Uterus (tissue), 2 donors: ENCODE data around the gene CTRB1.

Experiments
- POLR2A ChIP-seq, 2 donors: fragments of 450-650 bp; IDR thresholded peaks; one replicate each; pipeline ENCODE4 v1.6.1; 2016; ENCODE audit warnings: antibody characterized with exemption in 2 of 2, mild to moderate bottlenecking in 1 of 2, moderate library complexity in 1 of 2
- TF ChIP-seq, protein P1 (sequence below), 4 experiments: fragments of 200-600 bp in 2 of 4; fragments of 450-650 bp in 2 of 4; sonication (generic) in 2 of 4; IDR thresholded peaks; one replicate each; pipeline ENCODE4 v1.5.1; 2016 to 2019; ENCODE audit warnings: antibody characterized with exemption in 4 of 4, mild to moderate bottlenecking in 2 of 4, moderate library complexity in 1 of 4

DNA sequence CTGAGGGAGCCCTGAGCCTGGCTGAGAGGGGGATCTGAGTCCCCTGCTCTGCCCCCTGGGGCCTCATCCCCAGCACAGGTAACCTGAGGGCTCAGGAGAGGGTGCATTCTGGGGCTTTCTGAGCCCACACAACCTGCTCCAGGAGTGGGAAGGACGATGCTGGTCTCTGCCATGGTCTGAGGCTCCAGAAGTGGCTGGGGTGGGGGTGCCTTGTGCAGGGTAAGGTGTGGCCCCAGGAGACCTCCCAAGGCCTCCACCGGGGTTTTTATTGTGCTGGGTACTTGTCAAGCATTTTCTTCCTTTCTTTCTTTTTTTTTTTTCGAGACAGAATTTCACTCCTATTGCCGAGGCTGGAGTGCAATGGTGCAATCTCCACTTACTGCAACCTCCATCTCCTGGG is 300 bp downstream of the CTRB1 start:
- TF ChIP-seq POLR2A (IDR thresholded peaks at IDR 0.05), result no peak
- TF ChIP-seq, protein P1, sequence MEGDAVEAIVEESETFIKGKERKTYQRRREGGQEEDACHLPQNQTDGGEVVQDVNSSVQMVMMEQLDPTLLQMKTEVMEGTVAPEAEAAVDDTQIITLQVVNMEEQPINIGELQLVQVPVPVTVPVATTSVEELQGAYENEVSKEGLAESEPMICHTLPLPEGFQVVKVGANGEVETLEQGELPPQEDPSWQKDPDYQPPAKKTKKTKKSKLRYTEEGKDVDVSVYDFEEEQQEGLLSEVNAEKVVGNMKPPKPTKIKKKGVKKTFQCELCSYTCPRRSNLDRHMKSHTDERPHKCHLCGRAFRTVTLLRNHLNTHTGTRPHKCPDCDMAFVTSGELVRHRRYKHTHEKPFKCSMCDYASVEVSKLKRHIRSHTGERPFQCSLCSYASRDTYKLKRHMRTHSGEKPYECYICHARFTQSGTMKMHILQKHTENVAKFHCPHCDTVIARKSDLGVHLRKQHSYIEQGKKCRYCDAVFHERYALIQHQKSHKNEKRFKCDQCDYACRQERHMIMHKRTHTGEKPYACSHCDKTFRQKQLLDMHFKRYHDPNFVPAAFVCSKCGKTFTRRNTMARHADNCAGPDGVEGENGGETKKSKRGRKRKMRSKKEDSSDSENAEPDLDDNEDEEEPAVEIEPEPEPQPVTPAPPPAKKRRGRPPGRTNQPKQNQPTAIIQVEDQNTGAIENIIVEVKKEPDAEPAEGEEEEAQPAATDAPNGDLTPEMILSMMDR (IDR thresholded peaks at IDR 0.05), result no peak
